ACC112 (cell line): ENCODE results near the gene HOXC5.
"Not testable (repeated sequence)": the region's sequence is repeated elsewhere in the genome, so short reads cannot be mapped to it uniquely, and the experiment has no call there.

Experiments used
- H2AFZ ChIP-seq: fragments of 200-600 bp; sonication (generic); one replicate; pipeline ENCODE4 v1.6.0; 2017; ENCODE audit warnings: antibody characterized with exemption, low read length; ENCODE audit not compliant: unreplicated experiment
- H3K27ac ChIP-seq: fragments of 200-600 bp; sonication (generic); 2 replicates; pipeline ENCODE4 v1.5.1; 2014; ENCODE audit warnings: low read depth, mild to moderate bottlenecking, antibody characterized with exemption, low read length, moderate library complexity
- H3K27me3 ChIP-seq: fragments of 200-600 bp; sonication (generic); 2 replicates; pipeline ENCODE4 v1.6.1; 2014; ENCODE audit warnings: mild to moderate bottlenecking, antibody characterized with exemption, low read length, moderate library complexity, mixed read lengths; ENCODE audit not compliant: insufficient read depth
- H3K36me3 ChIP-seq: fragments of 200-600 bp; sonication (generic); 2 replicates; pipeline ENCODE4 v1.6.1; 2016; ENCODE audit warnings: mild to moderate bottlenecking, antibody characterized with exemption, low read length, moderate library complexity, mixed read lengths; ENCODE audit not compliant: insufficient read depth
- H3K4me1 ChIP-seq: fragments of 200-600 bp; sonication (generic); one replicate; pipeline ENCODE4 v1.6.1; 2016; ENCODE audit warnings: low read length, mixed read lengths; ENCODE audit not compliant: insufficient read depth, unreplicated experiment, control insufficient read depth
- H3K4me3 ChIP-seq: fragments of 200-600 bp; sonication (generic); 2 replicates; pipeline ENCODE4 v1.5.1; 2014; ENCODE audit warnings: mild to moderate bottlenecking, low read depth, low read length
- H3K79me2 ChIP-seq: fragments of 200-600 bp; sonication (generic); one replicate; pipeline ENCODE4 v1.6.0; 2016; ENCODE audit warnings: low read length; ENCODE audit not compliant: control insufficient read depth, unreplicated experiment, insufficient read depth

Gene HOXC5

GRCh38 chr12:54066408-54066807 is 33.6 kb downstream of the HOXC5 start:
- H3K4me3 ChIP-seq = no peak overlapping the region
- H3K27ac ChIP-seq = no peak overlapping the region
- H3K79me2 ChIP-seq = no peaks in the 10 kb centered on the region
- H3K36me3 ChIP-seq = no peaks in the 10 kb centered on the region
- H3K4me1 ChIP-seq = no peaks in the 10 kb centered on the region
- H3K27me3 ChIP-seq = peaks cover 3% of the 10 kb centered on the region
- no peak overlapping the region for H2AFZ ChIP-seq

GRCh38 chr12:54068418-54069070 is 35.7 kb downstream of the HOXC5 start:
- Histone ChIP-seq H2AFZ (no peak overlapping the region), H3K36me3 (no peaks in the 10 kb centered on the region), H3K4me1 (no peaks in the 10 kb centered on the region), H3K27ac (no peak overlapping the region), H3K4me3 (no peak overlapping the region), H3K27me3 (peaks cover 3% of the 10 kb centered on the region), H3K79me2 (no peaks in the 10 kb centered on the region)

- H3K27ac ChIP-seq = no peak overlapping the region
- H3K79me2 ChIP-seq = no peaks in the 10 kb centered on the region
- H3K36me3 ChIP-seq = no peaks in the 10 kb centered on the region
- no peak overlapping the region for H2AFZ ChIP-seq
- no peaks in the 10 kb centered on the region for H3K4me1 ChIP-seq
- H3K4me3 ChIP-seq = no peak overlapping the region
- H3K27me3 ChIP-seq = no peaks in the 10 kb centered on the region; the same call in 1 of the 2 replicates
Measured at GRCh38 chr12:54071942-54072341, 39.1 kb downstream of the HOXC5 start.

- H2AFZ ChIP-seq = no peak overlapping the region
- H3K4me3 ChIP-seq = no peak overlapping the region
- H3K36me3 ChIP-seq = no peaks in the 10 kb centered on the region
- H3K4me1 ChIP-seq = no peaks in the 10 kb centered on the region
- no peaks in the 10 kb centered on the region for H3K79me2 ChIP-seq
- no peak overlapping the region for H3K27ac ChIP-seq
- H3K27me3 ChIP-seq = no peaks in the 10 kb centered on the region; the same call in 1 of the 2 replicates
Measured at GRCh38 chr12:54074308-54074707, 41.5 kb downstream of the HOXC5 start.

GRCh38 chr12:54075409-54075808 is 42.6 kb downstream of the HOXC5 start:
- Histone ChIP-seq H3K79me2 (no peaks in the 10 kb centered on the region), H2AFZ (no peak overlapping the region), H3K27ac (no peak overlapping the region), H3K4me3 (no peak overlapping the region), H3K4me1 (no peaks in the 10 kb centered on the region), H3K27me3 (no peaks in the 10 kb centered on the region; the same call in 1 of the 2 replicates), H3K36me3 (no peaks in the 10 kb centered on the region)

- H3K4me1 ChIP-seq = no peaks in the 10 kb centered on the region
- no peaks in the 10 kb centered on the region for H3K79me2 ChIP-seq
- no peak overlapping the region for H3K27ac ChIP-seq
- no peaks in the 10 kb centered on the region for H3K36me3 ChIP-seq
- H3K27me3 ChIP-seq = no peaks in the 10 kb centered on the region
- H2AFZ ChIP-seq = no peak overlapping the region
- H3K4me3 ChIP-seq = no peak overlapping the region
Measured at GRCh38 chr12:54075974-54076373, 43.1 kb downstream of the HOXC5 start.

- not testable (repeated sequence) for H3K27me3 ChIP-seq, H2AFZ ChIP-seq, H3K4me3 ChIP-seq, H3K36me3 ChIP-seq, H3K79me2 ChIP-seq, H3K27ac ChIP-seq, H3K4me1 ChIP-seq
Measured at GRCh38 chr12:54077843-54078242, 45.0 kb downstream of the HOXC5 start.

GRCh38 chr12:54079115-54079514 is 46.3 kb downstream of the HOXC5 start:
- not testable (repeated sequence) for H3K79me2 ChIP-seq, H3K27ac ChIP-seq, H2AFZ ChIP-seq, H3K4me3 ChIP-seq, H3K36me3 ChIP-seq, H3K27me3 ChIP-seq, H3K4me1 ChIP-seq

GRCh38 chr12:54080008-54080924 is 47.4 kb downstream of the HOXC5 start:
- not testable (repeated sequence) for H3K36me3 ChIP-seq, H3K27ac ChIP-seq, H3K4me3 ChIP-seq, H3K79me2 ChIP-seq, H3K4me1 ChIP-seq, H2AFZ ChIP-seq
- peaks cover 12% of the 10 kb centered on the region for H3K27me3 ChIP-seq

GRCh38 chr12:54081053-54081514 is 48.2 kb downstream of the HOXC5 start:
- not testable (repeated sequence) for H2AFZ ChIP-seq, H3K4me3 ChIP-seq, H3K4me1 ChIP-seq, H3K36me3 ChIP-seq, H3K79me2 ChIP-seq, H3K27ac ChIP-seq
- peaks cover 12% of the 10 kb centered on the region for H3K27me3 ChIP-seq
